IMR-90 (cell line): Measurements from ENCODE around the gene DGKG.

Source experiments
- BHLHE40 ChIP-seq: fragments of 150-350 bp; IDR thresholded peaks from 2 replicates; pipeline ENCODE4 v1.6.1; 2016; ENCODE audit warnings: mild to moderate bottlenecking, low read depth, low read length
- CEBPB ChIP-seq: IDR thresholded peaks from 2 replicates; pipeline ENCODE4 v1.6.1; 2012; ENCODE audit warnings: low read depth, low read length, improper control_type of control experiment
- CHD1 ChIP-seq: IDR thresholded peaks from 2 replicates; pipeline ENCODE4 v1.6.1; 2012; ENCODE audit warnings: low read depth, low read length, improper control_type of control experiment
- MAFK ChIP-seq: IDR thresholded peaks from 2 replicates; pipeline ENCODE4 v1.6.1; 2012; ENCODE audit warnings: low read depth, low read length, improper control_type of control experiment
- MAZ ChIP-seq: IDR thresholded peaks from 2 replicates; pipeline ENCODE4 v1.6.1; 2012; ENCODE audit warnings: low read depth, mild to moderate bottlenecking, low read length, improper control_type of control experiment, moderate library complexity, borderline replicate concordance
- MXI1 ChIP-seq: IDR thresholded peaks from 2 replicates; pipeline ENCODE4 v1.6.1; 2012; ENCODE audit warnings: low read depth, mild to moderate bottlenecking, low read length, moderate library complexity, borderline replicate concordance
- POLR2A ChIP-seq: IDR thresholded peaks from 2 replicates; pipeline ENCODE4 v1.6.1; 2012; ENCODE audit warnings: mild to moderate bottlenecking, low read depth, low read length
- RAD21 ChIP-seq: IDR thresholded peaks from 2 replicates; pipeline ENCODE4 v1.6.1; 2012; ENCODE audit warnings: low read length, improper control_type of control experiment
- RCOR1 ChIP-seq: IDR thresholded peaks from 2 replicates; pipeline ENCODE4 v1.6.1; 2012; ENCODE audit warnings: mild to moderate bottlenecking, low read length, improper control_type of control experiment; ENCODE audit not compliant: insufficient replicate concordance
- RFX5 ChIP-seq: IDR thresholded peaks from 2 replicates; pipeline ENCODE4 v1.8.0; 2012; ENCODE audit warnings: low read depth, mild to moderate bottlenecking, low read length, moderate library complexity
- SMC3 ChIP-seq: fragments of 150-350 bp; IDR thresholded peaks from 2 replicates; pipeline ENCODE4 v1.6.1; 2016; ENCODE audit warnings: low read depth, mild to moderate bottlenecking, antibody characterized with exemption, low read length, moderate library complexity
- TF ChIP-seq, protein P1 (sequence below): conservative IDR thresholded peaks from 2 replicates; pipeline ENCODE4 v1.5.1; 2012; ENCODE audit warnings: mild to moderate bottlenecking, low read depth, low read length, improper control_type of control experiment
- TF ChIP-seq, protein P2 (sequence below): fragments of 150-350 bp; IDR thresholded peaks from 2 replicates; pipeline ENCODE4 v1.6.1; 2017; ENCODE audit warnings: mild to moderate bottlenecking, antibody characterized with exemption, low read length, low read depth
- TF ChIP-seq, protein P3 (sequence below): fragments of 150-350 bp; IDR thresholded peaks from 2 replicates; pipeline ENCODE4 v1.6.1; 2016; ENCODE audit warnings: low read depth, mild to moderate bottlenecking, low read length, moderate library complexity, borderline replicate concordance

- TF ChIP-seq POLR2A (no peak), RFX5 (no peak), SMC3 (no peak), MAFK (no peak), RAD21 (no peak), CEBPB (no peak), BHLHE40 (no peak), MXI1 (no peak), RCOR1 (no peak), CHD1 (no peak), MAZ (no peak)
- TF ChIP-seq, protein P1, sequence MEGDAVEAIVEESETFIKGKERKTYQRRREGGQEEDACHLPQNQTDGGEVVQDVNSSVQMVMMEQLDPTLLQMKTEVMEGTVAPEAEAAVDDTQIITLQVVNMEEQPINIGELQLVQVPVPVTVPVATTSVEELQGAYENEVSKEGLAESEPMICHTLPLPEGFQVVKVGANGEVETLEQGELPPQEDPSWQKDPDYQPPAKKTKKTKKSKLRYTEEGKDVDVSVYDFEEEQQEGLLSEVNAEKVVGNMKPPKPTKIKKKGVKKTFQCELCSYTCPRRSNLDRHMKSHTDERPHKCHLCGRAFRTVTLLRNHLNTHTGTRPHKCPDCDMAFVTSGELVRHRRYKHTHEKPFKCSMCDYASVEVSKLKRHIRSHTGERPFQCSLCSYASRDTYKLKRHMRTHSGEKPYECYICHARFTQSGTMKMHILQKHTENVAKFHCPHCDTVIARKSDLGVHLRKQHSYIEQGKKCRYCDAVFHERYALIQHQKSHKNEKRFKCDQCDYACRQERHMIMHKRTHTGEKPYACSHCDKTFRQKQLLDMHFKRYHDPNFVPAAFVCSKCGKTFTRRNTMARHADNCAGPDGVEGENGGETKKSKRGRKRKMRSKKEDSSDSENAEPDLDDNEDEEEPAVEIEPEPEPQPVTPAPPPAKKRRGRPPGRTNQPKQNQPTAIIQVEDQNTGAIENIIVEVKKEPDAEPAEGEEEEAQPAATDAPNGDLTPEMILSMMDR: no peak
- TF ChIP-seq, protein P2, sequence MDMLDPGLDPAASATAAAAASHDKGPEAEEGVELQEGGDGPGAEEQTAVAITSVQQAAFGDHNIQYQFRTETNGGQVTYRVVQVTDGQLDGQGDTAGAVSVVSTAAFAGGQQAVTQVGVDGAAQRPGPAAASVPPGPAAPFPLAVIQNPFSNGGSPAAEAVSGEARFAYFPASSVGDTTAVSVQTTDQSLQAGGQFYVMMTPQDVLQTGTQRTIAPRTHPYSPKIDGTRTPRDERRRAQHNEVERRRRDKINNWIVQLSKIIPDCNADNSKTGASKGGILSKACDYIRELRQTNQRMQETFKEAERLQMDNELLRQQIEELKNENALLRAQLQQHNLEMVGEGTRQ: no peak
- TF ChIP-seq, protein P3, sequence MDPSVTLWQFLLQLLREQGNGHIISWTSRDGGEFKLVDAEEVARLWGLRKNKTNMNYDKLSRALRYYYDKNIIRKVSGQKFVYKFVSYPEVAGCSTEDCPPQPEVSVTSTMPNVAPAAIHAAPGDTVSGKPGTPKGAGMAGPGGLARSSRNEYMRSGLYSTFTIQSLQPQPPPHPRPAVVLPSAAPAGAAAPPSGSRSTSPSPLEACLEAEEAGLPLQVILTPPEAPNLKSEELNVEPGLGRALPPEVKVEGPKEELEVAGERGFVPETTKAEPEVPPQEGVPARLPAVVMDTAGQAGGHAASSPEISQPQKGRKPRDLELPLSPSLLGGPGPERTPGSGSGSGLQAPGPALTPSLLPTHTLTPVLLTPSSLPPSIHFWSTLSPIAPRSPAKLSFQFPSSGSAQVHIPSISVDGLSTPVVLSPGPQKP: no peak
These were observed 196.0 kb downstream of the DGKG start for GRCh38 chr3:186166036-186166435.
